HG02852 (cell line): ENCODE measurements around the gene SGSM2.

ENCODE experiments used
- ATAC-seq: cut with Tn5 transposase; IDR thresholded peaks from one replicate; pipeline ENCODE4 v1.9.1; 2021; ENCODE audit warnings: mild to moderate bottlenecking, moderate library complexity; ENCODE audit not compliant: unreplicated experiment

SGSM2 gene

DNA sequence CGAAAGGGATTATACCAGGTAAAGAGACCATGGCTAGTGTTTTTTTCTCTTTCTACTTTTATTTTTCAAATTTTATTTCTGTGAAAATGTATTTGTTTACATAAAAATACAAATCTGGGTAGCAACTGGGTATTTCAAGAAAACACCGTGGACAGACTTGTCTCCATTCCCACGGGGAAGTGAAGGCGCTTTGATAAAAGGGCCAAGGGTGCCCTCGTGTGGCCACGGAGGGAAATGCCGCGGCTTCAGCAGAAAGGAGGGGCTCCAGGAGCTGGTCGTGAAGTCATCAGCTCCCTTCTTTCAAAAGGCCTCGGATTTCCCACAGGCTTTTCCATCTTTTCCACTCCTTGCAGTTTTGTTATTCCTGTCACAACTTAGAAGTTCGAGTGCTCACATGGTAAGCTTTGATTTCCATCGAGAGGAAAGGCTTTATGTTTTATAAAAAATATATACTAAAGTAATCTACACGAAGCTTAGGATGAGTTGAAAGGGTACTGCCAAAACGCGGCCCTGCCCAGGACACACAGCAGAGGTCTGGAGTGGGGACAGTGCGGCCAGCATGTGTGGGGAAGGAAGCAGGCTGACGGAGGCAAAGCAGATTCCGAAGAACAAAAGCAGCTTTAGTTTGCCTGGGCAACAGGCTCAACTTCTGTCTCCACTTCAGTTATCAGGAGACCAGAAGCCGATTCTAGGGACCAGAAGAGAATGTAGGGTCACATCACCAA, 78.9 kb downstream of the SGSM2 start:
- ATAC-seq: no peak

DNA sequence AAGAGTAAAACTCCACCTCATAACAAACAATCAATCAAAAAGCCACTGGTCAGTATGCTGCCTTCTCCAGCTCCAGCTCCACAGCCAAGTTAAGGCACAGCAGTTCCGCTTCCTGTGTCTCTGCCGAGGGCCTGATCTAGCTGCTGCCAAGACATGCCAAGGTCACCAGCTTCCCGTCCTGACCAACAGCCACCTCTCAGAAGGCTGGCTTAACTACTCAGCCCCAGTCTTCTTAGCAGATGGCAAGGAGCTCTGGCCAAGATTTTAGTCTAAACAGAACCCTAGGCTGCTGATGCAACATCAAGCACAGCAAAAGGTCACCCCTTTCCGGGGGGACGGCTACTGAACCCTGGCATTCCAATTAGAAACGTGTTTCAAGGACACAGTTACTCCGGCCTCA, 81.3 kb downstream of the SGSM2 start:
- no peak for ATAC-seq

DNA sequence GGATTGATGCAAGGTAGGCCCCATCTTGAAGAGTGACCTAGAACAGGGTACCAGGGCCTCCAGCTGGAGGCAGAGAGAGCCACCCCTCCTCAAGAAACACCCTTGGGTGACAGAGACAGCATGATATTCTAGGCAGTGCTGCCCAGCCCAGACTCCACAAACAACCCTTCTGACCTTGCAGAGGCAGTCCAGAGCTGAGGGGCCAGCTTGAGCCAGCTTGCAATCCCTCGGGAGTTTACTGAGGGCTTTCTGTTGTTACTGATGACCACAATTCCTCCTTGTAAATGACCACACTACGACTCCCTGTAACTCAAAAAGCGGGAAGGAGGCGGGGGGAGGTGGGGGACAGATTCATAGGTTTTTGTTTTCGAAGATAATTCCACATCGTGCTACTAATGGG, 82.2 kb downstream of the SGSM2 start:
- ATAC-seq: no peak

DNA sequence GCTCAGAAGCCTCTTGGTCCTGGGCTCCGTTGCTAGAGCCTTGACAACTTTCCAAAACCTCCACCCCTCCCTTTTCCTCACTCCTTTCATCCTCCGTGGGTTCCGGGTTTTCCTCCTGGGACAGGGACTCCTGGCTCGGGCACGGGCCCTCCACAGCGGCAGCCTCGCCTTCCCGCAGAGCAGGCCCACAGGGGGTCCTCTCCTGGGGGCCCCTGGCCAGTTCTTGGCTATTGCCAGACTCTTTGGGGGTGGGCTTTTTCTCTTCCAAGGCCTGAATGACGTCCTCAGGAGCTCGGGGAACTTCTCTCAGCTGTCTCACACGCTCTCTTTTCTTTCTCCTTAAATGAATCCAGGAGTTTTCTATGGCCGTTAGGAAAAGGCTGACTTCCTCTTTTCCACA, 82.9 kb downstream of the SGSM2 start:
- ATAC-seq: no peak

DNA sequence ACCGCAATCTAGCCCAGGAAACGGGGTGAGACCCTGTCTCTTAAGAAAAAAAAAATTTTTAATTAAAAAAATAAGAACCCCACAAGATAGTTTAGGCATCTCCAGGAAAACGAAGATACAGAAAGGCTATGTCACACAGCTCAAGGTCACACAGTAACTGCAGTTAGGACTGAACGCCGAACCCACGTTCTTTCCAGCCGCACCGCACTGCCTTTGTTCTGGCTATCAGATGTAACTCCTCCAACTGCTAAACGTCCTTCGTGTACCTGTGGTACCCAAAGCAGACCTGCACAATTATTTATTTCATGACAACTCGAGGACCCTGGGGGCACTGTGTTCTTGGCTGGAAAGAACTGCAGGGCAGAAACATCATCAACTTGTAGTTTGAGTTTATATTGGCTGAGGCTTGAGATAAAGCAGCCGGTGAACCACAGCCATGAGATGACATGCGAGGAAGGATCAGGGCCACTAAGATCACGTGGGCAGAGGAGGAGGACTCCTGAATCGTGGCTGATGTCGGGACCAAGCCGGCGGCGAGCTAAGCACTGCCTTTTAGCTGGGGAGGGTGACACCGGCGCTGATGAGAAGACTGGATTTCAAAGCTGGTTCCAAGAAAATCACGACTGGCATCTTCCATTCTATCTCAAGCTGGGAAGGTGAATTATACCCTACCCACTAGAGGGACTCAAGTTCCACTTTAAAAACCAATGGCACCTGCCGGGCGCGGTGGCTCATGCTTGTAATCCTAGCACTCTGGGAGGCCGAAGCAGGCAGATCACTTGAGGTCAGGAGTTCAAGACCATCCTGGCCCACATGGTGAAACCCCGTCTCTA, 84.2 kb downstream of the SGSM2 start:
- ATAC-seq: no peak

DNA sequence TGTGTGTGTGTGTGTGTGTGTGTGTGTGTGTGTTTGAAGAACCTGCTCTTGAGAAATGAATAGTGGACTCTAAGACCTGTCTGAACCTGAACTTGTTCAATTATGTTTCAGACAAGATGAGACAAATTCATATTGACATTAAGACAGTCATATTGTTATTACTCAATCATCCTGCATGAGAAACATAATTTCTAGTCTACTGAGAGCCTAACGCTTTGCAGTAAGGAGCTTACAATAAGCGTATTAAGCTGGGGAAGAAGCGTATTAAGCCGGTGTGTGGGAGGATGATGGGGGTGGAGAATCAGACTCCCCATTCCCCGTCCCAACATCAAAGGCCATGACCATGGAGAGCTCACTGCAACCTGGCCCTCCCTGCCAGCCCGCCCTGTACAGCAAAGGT, 86.0 kb downstream of the SGSM2 start:
- ATAC-seq: no peak

DNA sequence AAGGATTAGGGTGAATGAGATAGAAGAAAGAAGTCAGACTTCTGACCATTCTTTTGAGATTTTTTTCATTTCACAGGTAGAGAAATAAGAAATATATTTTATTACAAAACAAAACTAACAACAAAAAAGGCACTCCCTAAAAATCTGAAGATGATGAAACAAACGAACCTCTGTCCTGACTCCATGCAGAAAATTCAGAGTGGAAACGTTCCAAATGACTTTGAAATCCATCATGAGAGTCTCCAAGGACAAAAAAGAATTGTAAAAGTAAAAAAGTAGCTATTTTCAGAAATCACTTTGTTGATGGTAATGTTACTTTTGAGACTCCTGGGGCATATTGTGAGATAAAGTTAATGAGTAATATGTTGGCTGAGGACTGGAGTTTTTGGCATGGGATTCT, 89.9 kb downstream of the SGSM2 start:
- no peak for ATAC-seq

DNA sequence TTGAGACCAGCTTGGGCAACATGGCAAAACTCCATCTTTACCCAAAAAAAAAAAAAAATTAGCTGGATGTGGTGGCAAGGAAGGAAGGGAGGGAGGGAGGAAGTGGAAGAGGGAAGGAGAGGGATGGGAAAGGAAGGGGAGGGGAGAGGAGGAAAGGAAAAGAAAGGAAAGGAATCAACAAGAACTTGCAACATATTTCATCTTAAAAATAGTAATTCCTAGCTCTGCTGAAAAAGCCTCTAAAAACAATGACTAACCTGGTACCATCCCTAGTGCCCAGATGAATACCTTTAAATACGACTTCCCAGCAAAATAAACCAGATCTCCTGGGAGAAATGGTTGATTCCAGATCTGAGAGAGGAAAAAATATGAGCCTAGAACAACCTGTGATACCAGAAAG, 90.6 kb downstream of the SGSM2 start:
- no peak for ATAC-seq
